HFFc6 (cell line): Measurements from ENCODE around the gene AVP. TPM values are rescaled to one million over a fixed set of nuclear protein-coding genes. Genes with fewer than 3 reads are reported as not detected.
A peak's percentile ranks its signal among the peaks of the same experiment; 100 is the strongest.
"Not testable (repeated sequence)": the region's sequence is repeated elsewhere in the genome, so short reads cannot be mapped to it uniquely, and the experiment has no call there.

Source experiments
- DNase-seq: peaks from one replicate; pipeline ENCODE4 v3.0.0-alpha.2; 2018
- H3K27ac Mint-ChIP-seq: 2 replicates; pipeline ENCODE4 v1.8.0; 2020; ENCODE audit warnings: mild to moderate bottlenecking, mixed read lengths
- H3K27me3 Mint-ChIP-seq: 2 replicates; pipeline ENCODE4 v1.8.0; 2021; ENCODE audit warnings: mild to moderate bottlenecking, moderate library complexity, mixed read lengths; ENCODE audit not compliant: insufficient read depth
- H3K36me3 Mint-ChIP-seq: 2 replicates; pipeline ENCODE4 v1.8.0; 2021; ENCODE audit warnings: low read depth, mixed read lengths
- H3K4me1 Mint-ChIP-seq: 2 replicates; pipeline ENCODE4 v1.8.0; 2020; ENCODE audit warnings: low read depth, mixed read lengths
- H3K4me3 Mint-ChIP-seq: 2 replicates; pipeline ENCODE4 v1.8.0; 2020; ENCODE audit warnings: mild to moderate bottlenecking, moderate library complexity, mixed read lengths
- H3K9me3 Mint-ChIP-seq: 2 replicates; pipeline ENCODE4 v1.8.0; 2020; ENCODE audit warnings: mild to moderate bottlenecking, mixed read lengths
- total RNA-seq, 6 experiments: library from RNA; stranded (reverse); fragmentation: NEBNext Ultra II Directional; extraction: Animal tissue kit (Norgen Biotek cat#: 25700); gene quantifications; 2 replicates in 1 of 6; 3 replicates in 5 of 6; pipeline ENCODE4 v1.2.3, GENCODE V29; 2021
- TF ChIP-seq, protein P1 (sequence below): fragments of 200-600 bp; sonication (generic); IDR thresholded peaks from 2 replicates; pipeline ENCODE4 v1.5.0; 2021; ENCODE audit warnings: antibody characterized with exemption, mild to moderate bottlenecking

The AVP gene
- total RNA-seq, 6 experiments from 2014 or later: not detected

DNA sequence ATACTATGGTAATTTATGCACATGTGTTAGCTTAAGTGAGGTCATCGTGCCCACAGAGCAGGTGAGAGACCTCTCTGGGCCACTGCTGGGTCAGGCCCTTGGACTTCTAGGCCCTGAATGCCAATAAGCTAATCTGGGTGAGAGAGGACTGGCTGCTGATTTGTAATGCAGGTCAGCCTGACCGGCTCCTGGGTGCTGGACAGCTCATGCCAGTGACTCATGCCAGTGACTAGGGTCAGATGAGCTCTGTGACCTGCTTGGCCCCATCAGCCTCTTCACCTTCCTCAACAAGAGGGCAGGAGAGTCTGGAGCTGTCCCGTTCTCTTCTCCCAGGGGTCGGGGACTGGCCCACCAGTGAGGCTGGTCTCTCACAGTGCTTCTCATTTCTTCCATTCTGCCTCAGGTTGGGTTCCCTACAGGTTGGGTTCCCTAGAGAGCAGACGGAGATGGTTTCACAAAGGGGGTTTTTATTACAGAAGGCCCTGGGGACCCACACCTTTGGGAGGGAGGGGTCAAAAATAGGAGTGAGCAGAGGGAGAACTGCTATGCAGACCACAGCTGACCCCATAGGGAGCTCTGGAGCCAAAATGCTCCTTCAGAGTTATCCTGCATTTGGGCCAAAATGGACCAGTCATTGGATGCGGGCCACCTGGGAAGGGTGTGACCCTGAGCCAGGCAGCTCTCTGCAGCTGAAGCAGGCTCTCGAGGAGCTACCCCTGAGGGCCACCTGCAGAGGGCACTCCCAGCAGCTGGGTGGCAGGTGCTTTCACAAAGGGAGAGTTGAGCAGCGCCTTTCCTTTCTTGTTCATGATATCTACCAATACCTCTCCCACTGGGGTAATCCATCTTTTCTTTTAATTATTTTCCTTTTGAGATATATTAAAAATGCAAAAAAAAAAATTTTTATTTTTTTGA, 15.3 kb downstream of the AVP start:
- H3K27me3 Mint-ChIP-seq: peaks cover 19% of the 10 kb centered on the region
- H3K27ac Mint-ChIP-seq: no peak overlapping the region

DNA sequence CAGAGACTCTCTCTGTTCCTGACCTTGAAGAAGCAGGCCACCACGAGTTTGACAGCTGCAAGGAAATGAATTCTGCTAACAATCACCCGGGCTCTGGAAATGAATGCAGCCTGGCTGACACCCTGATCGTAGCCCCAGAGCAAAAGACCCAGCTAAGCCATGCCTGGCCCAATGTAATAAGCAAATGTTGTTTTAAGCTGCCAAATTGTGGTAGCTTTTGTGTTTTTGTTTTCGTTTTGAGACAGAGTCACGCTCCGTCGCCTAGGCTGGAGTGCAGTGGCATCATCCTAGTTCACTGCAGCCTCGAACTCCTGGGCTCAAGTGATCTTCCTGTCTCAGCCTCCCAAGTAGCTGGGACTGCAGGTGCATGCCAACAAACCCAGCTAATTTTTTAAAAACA, 16.4 kb downstream of the AVP start:
- Mint-ChIP-seq H3K27ac (no peak overlapping the region), H3K9me3 (no peaks in the 10 kb centered on the region), H3K4me3 (no peak overlapping the region), H3K4me1 (peaks cover 29% of the 10 kb centered on the region), H3K27me3 (peaks cover 17% of the 10 kb centered on the region), H3K36me3 (no peaks in the 10 kb centered on the region)
- DNase-seq: no peak
- TF ChIP-seq, protein P1, sequence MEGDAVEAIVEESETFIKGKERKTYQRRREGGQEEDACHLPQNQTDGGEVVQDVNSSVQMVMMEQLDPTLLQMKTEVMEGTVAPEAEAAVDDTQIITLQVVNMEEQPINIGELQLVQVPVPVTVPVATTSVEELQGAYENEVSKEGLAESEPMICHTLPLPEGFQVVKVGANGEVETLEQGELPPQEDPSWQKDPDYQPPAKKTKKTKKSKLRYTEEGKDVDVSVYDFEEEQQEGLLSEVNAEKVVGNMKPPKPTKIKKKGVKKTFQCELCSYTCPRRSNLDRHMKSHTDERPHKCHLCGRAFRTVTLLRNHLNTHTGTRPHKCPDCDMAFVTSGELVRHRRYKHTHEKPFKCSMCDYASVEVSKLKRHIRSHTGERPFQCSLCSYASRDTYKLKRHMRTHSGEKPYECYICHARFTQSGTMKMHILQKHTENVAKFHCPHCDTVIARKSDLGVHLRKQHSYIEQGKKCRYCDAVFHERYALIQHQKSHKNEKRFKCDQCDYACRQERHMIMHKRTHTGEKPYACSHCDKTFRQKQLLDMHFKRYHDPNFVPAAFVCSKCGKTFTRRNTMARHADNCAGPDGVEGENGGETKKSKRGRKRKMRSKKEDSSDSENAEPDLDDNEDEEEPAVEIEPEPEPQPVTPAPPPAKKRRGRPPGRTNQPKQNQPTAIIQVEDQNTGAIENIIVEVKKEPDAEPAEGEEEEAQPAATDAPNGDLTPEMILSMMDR: no peak

More for the DNA sequence above, 15.3 kb downstream of the AVP start:
- no peaks in the 10 kb centered on the region for H3K9me3 Mint-ChIP-seq
- peak; percentile 46 for DNase-seq
- no peak overlapping the region for H3K4me3 Mint-ChIP-seq
- H3K36me3 Mint-ChIP-seq: no peaks in the 10 kb centered on the region
- peaks cover 29% of the 10 kb centered on the region for H3K4me1 Mint-ChIP-seq
- TF ChIP-seq, protein P1: no peak

DNA sequence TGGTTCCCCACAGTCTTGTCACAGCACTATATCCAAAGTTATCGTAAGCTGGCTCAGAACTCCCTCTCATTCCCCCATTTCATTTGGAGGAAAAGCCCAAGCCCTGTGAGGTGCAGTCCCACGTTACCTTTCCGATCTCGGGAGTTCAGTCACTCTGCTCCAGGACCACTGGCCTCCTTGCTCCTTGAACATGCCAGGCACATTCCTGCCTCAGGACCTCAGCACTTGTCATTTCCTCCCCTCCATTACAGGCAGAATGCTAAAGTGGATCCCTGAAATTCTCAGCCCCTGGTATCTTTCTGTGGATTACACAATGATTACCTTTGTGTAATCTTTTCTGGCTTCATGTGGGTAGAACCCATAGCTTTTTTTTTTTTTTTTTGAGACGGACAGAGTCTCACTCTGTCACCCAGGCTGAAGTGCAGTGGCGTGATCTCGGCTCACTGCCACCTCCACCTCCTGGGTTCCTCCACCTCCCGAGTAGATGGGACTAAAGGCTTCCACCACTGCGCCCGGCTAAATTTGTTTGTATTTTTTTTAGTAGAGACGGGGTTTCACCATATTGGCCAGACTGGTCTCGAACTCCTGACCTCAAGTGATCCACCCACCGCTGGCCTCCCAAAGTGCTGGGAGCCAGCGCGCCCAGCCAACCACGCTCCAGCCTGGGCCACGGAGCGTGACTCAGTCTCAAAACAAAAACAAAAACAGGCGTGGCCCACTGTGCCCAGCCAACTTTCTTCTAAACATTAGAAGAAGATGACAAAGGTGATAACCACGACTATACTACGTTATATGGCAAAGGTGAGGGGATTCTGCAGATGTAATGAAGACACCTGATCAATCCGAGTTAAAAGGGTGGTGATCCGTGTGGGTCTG, 17.1 kb downstream of the AVP start:
- Mint-ChIP-seq H3K36me3 (no peaks in the 10 kb centered on the region), H3K4me1 (peaks cover 29% of the 10 kb centered on the region), H3K9me3 (no peaks in the 10 kb centered on the region), H3K27me3 (peaks cover 11% of the 10 kb centered on the region), H3K4me3 (no peak overlapping the region), H3K27ac (no peak overlapping the region)
- TF ChIP-seq, protein P1: no peak
- DNase-seq: no peak

DNA sequence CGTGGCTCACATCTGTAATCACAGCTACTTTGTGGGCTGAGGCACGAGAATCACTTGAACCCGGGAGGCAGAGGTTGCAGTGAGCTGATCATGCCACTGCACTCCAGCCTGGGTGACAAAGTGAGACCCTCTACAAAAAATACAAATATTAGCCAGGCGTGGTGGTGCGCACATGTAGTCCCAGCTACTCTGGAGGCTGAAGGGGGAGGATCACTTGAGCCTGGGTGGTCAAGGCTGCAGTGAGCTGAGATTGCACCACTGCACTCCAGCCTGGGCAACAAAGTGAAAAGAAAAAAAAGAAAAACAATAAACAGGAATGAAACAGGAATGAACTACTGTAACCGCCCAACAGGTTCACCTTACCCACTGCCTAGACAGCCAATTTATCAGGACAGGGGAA, 20.4 kb downstream of the AVP start:
- H3K27me3 Mint-ChIP-seq: peaks cover 10% of the 10 kb centered on the region
- H3K9me3 Mint-ChIP-seq: not testable (repeated sequence)

DNA sequence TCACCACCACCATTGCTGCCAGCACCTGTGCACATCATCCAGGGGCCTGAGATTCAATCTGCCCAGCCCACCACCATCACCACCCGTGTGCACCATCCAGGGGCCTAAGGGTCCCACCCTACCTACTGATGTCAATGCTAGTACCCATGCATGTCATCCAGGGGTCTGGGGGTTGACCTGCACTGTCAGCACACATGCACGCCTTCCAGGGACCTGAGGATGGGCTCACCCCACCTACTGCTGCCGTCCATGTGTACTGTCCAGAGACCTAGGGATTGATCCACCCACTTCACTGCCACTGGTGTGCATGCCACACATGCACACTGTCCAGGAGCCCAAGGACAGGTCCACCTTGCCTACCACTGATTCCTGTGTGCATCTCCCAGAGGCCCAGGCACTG, 25.0 kb downstream of the AVP start:
- DNase-seq: no peak
- Mint-ChIP-seq H3K27me3 (peaks cover 14% of the 10 kb centered on the region), H3K4me1 (no peaks in the 10 kb centered on the region), H3K27ac (no peak overlapping the region), H3K9me3 (no peaks in the 10 kb centered on the region), H3K36me3 (no peaks in the 10 kb centered on the region), H3K4me3 (no peak overlapping the region)
- TF ChIP-seq, protein P1: no peak

More for the DNA sequence above, 20.4 kb downstream of the AVP start:
- H3K4me1 Mint-ChIP-seq: peaks cover 27% of the 10 kb centered on the region
- DNase-seq, H3K27ac Mint-ChIP-seq, H3K36me3 Mint-ChIP-seq, H3K4me3 Mint-ChIP-seq: not testable (repeated sequence)
